K562 (cell line): ENCODE measurements around the gene KRT81. TPM values are rescaled to one million over a fixed set of nuclear protein-coding genes. Genes with fewer than 3 reads are reported as not detected.

Experiments
- CTCF ChIP-seq, 3 experiments: IDR thresholded peaks in 2 of 3; conservative IDR thresholded peaks in 1 of 3; 2 replicates each; pipeline ENCODE4 v1.5.1; 2011 to 2012; ENCODE audit warnings: low read length in 3 of 3, mild to moderate bottlenecking in 3 of 3, control low read depth in 2 of 3, improper control_type of control experiment in 1 of 3, inconsistent platforms in 1 of 3, low read depth in 1 of 3, mixed read lengths in 1 of 3, moderate library complexity in 1 of 3; ENCODE audit not compliant: insufficient read depth in 2 of 3
- GATAD2A ChIP-seq: fragments of 450-650 bp; IDR thresholded peaks from 2 replicates; pipeline ENCODE4 v1.6.1; 2017
- MIER1 ChIP-seq: fragments of 450-650 bp; IDR thresholded peaks from 2 replicates; pipeline ENCODE4 v1.6.1; 2016; ENCODE audit warnings: antibody characterized with exemption, mild to moderate bottlenecking, low read depth
- NFATC3 ChIP-seq: fragments of 450-650 bp; IDR thresholded peaks from 2 replicates; pipeline ENCODE4 v1.6.1; 2017; ENCODE audit warnings: mild to moderate bottlenecking
- NFE2L1 ChIP-seq: fragments of 450-650 bp; IDR thresholded peaks from 2 replicates; pipeline ENCODE4 v1.6.1; 2016; ENCODE audit warnings: missing genetic modification characterization, low read depth, mild to moderate bottlenecking, missing compliant biosample characterization, moderate library complexity, borderline replicate concordance
- NR4A1 ChIP-seq, 2 experiments: fragments of 250-450 bp in 1 of 2; fragments of 450-650 bp in 1 of 2; sonication (Bioruptor Pico) in 1 of 2; IDR thresholded peaks; 2 replicates each; pipeline versions ENCODE4 v1.4.0 to v1.6.1; 2016 to 2020; ENCODE audit warnings: mild to moderate bottlenecking in 2 of 2, missing compliant biosample characterization in 1 of 2, missing genetic modification characterization in 1 of 2, moderate library complexity in 1 of 2
- SAP30 ChIP-seq: fragments of 200-600 bp; sonication (generic); IDR thresholded peaks from 2 replicates; pipeline ENCODE4 v1.6.1; 2012; ENCODE audit warnings: borderline replicate concordance, low read depth, mild to moderate bottlenecking, moderate library complexity, low read length, control low read depth, inconsistent platforms; ENCODE audit not compliant: insufficient read depth, poor library complexity, severe bottlenecking
- ZNF695 ChIP-seq: fragments of 450-650 bp; formaldehyde crosslinking; IDR thresholded peaks from 2 replicates; pipeline ENCODE4 v1.4.0; 2020; ENCODE audit warnings: mild to moderate bottlenecking, moderate library complexity
- ZNF740 ChIP-seq, 3 experiments: fragments of 200-800 bp in 1 of 3; sonication (Bioruptor generic) in 1 of 3; sonication (generic) in 1 of 3; formaldehyde crosslinking in 1 of 3; IDR thresholded peaks; 2 replicates each; pipeline versions ENCODE4 v1.6.1 to v1.8.0; 2016 to 2022; ENCODE audit warnings: mild to moderate bottlenecking in 2 of 3, missing compliant biosample characterization in 2 of 3, missing genetic modification characterization in 2 of 3, missing genetic modification reagents in 1 of 3
- polyA plus RNA-seq, 8 experiments: library from polyadenylated mRNA; depleted of rRNA in 4 of 8; stranded (reverse) in 5 of 8; unstranded in 3 of 8; fragments of >200 nt; fragmentation: Nextera tagmentation in 2 of 8; fragmentation: Illumina TruSeq in 1 of 8; extraction: Ambion mirVana in 2 of 8; extraction: Trizol in 1 of 8; gene quantifications; 2 replicates each; pipeline versions ENCODE4 v1.2.1 to v1.2.3, GENCODE V29; 2011 to 2014; ENCODE audit warnings: inconsistent platforms in 1 of 8, missing spikeins in 1 of 8
- total RNA-seq, 7 experiments: library from RNA; depleted of rRNA in 6 of 7; stranded (reverse); fragments of >200 nt in 6 of 7; fragmentation: Illumina TruSeq in 2 of 7; extraction: Trizol in 2 of 7; gene quantifications; 2 replicates each; pipeline versions ENCODE4 v1.2.1 to v1.2.3, GENCODE V29; 2011 to 2021; ENCODE audit warnings: low replicate concordance in 1 of 7

KRT81 gene
- total and polyA plus RNA-seq, 9 of the 15 experiments (the other 6 are each of a cell fraction or from before 2014, with no cell fraction given), result 0.27 TPM; not detected in 8

- TF ChIP-seq NFATC3 (no peak), ZNF695 (CRISPR knock-in tag) (no peak), ZNF740 (CRISPR knock-in tag; IDR thresholded peaks at IDR 0.05) (no peak), ZNF740 (tag; IDR thresholded peaks at IDR 0.05) (no peak), GATAD2A (no peak), NFE2L1 (tag) (no peak), CTCF (IDR thresholded peaks at IDR 0.05 in 2 of 3, conservative IDR thresholded peaks at IDR 0.05 in 1 of 3; ENCODE audit: insufficient read depth in 2 of 3, low read depth in 1 of 3, low read length in 3 of 3) (no peak), SAP30 (no peak), NR4A1 (CRISPR knock-in tag; IDR thresholded peaks at IDR 0.05) (no peak), NR4A1 (tag; IDR thresholded peaks at IDR 0.05) (no peak), MIER1 (0 out of 2 replicates have a peak, but pooled peaks have one; percentile 58)
Observed at GRCh38 chr12:52300796-52301691, 9.7 kb upstream of the KRT81 start (continued).
